ENCODE results near the gene FN3KRP. TPM values are rescaled to one million over a fixed set of nuclear protein-coding genes. Genes with fewer than 3 reads are reported as not detected.

Gene FN3KRP
- total and polyA plus RNA-seq, 2 of the 13 experiments (the other 11 are each of a cell fraction or from before 2014, with no cell fraction given), result 22.4 to 28.2 TPM

- TF ChIP-seq ZNF597 (CRISPR knock-in tag; IDR thresholded peaks at IDR 0.05), result no peak
- no peak for TF ChIP-seq HNRNPLL (IDR thresholded peaks at IDR 0.05; ENCODE audit: low read depth, low read length, poor library complexity, severe bottlenecking)
- TF ChIP-seq KLF12 (CRISPR knock-in tag; IDR thresholded peaks at IDR 0.05; ENCODE audit: borderline replicate concordance), result no peak
- TF ChIP-seq HOXA7 (CRISPR knock-in tag; IDR thresholded peaks at IDR 0.05), result no peak
- peak; percentile 61 for TF ChIP-seq ZNF883 (CRISPR knock-in tag; IDR thresholded peaks at IDR 0.05; ENCODE audit: not compliant biosample characterization)
- no peak for TF ChIP-seq TAF1 (CRISPR knock-in tag; IDR thresholded peaks at IDR 0.05)
- peak; percentile 77 for TF ChIP-seq ZFX (CRISPR knock-in tag; IDR thresholded peaks at IDR 0.05; ENCODE audit: low read depth)
- peak; percentile 56; the same call in 1 of the 2 replicates for TF ChIP-seq IRF9 (CRISPR knock-in tag; IDR thresholded peaks at IDR 0.05; ENCODE audit: borderline replicate concordance)
- 0 out of 2 replicates have a peak, but pooled peaks have one; percentile 3 for TF ChIP-seq TOPORS (CRISPR knock-in tag; IDR thresholded peaks at IDR 0.05)
- TF ChIP-seq, protein P1, sequence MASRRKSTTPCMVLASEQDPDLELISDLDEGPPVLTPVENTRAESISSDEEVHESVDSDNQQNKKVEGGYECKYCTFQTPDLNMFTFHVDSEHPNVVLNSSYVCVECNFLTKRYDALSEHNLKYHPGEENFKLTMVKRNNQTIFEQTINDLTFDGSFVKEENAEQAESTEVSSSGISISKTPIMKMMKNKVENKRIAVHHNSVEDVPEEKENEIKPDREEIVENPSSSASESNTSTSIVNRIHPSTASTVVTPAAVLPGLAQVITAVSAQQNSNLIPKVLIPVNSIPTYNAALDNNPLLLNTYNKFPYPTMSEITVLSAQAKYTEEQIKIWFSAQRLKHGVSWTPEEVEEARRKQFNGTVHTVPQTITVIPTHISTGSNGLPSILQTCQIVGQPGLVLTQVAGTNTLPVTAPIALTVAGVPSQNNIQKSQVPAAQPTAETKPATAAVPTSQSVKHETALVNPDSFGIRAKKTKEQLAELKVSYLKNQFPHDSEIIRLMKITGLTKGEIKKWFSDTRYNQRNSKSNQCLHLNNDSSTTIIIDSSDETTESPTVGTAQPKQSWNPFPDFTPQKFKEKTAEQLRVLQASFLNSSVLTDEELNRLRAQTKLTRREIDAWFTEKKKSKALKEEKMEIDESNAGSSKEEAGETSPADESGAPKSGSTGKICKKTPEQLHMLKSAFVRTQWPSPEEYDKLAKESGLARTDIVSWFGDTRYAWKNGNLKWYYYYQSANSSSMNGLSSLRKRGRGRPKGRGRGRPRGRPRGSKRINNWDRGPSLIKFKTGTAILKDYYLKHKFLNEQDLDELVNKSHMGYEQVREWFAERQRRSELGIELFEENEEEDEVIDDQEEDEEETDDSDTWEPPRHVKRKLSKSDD (CRISPR knock-in tag; IDR thresholded peaks at IDR 0.05; ENCODE audit: low read depth), result no peak; the same call in 1 of the 2 replicates
- TF ChIP-seq NCOA1 (CRISPR knock-in tag; IDR thresholded peaks at IDR 0.05), result peak; percentile 72; the same call in 1 of the 2 replicates
- TF ChIP-seq, protein P2, sequence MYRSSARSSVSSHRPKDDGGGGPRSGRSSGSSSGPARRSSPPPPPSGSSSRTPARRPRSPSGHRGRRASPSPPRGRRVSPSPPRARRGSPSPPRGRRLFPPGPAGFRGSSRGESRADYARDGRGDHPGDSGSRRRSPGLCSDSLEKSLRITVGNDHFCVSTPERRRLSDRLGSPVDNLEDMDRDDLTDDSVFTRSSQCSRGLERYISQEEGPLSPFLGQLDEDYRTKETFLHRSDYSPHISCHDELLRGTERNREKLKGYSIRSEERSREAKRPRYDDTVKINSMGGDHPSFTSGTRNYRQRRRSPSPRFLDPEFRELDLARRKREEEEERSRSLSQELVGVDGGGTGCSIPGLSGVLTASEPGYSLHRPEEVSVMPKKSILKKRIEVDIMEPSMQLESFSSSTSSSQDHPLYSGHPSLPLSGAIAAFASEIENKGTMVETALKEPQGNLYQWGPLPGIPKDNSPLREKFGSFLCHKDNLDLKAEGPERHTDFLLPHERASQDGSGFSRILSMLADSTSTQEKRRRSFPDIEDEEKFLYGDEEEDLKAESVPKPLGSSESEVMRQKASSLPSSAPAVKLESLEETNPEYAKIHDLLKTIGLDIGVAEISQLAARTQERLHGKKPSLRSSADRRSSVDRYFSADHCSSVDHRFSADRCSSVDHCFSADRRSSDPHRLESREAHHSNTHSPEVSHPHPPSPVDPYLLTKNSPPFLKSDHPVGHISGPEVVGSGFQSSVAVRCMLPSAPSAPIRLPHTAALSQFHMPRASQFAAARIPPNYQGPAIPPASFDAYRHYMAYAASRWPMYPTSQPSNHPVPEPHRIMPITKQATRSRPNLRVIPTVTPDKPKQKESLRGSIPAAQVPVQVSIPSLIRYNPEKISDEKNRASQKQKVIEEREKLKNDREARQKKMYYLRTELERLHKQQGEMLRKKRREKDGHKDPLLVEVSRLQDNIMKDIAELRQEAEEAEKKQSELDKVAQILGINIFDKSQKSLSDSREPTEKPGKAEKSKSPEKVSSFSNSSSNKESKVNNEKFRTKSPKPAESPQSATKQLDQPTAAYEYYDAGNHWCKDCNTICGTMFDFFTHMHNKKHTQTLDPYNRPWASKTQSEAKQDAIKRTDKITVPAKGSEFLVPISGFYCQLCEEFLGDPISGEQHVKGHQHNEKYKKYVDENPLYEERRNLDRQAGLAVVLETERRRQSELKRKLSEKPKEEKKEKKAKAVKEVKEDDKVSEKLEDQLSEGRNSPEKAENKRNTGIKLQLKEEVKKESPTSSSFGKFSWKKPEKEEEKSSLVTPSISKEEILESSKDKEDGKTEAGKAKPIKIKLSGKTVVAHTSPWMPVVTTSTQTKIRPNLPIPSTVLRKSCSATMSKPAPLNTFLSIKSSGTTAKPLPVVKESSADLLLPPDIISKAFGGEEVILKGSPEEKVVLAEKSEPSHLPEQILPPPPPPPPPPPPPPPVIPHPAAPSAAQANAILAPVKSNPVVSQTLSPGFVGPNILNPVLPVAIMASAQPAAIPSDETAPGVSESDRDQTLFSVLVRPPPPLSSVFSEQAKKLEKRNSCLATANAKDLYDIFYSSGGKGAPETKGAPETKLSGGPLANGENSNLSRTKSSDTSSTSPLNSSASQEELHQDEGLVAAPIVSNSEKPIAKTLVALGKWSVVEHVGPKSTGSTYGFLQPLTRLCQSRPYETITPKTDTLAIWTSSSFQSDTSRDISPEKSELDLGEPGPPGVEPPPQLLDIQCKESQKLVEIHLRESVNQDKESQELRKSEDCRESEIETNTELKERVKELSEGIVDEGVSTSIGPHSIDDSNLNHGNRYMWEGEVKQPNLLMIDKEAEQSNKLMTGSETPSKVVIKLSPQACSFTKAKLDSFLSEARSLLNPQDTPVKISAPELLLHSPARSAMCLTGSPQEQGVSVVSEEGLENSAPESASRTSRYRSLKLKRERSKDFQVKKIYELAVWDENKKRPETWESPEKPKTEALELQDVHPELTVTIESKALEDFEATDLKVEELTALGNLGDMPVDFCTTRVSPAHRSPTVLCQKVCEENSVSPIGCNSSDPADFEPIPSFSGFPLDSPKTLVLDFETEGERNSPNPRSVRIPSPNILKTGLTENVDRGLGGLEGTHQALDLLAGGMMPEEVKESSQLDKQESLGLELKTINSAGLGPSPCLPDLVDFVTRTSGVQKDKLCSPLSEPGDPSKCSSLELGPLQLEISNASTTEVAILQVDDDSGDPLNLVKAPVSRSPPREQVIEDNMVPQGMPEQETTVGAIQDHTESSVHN (CRISPR knock-in tag; IDR thresholded peaks at IDR 0.05), result no peak
- TF ChIP-seq, protein P3, sequence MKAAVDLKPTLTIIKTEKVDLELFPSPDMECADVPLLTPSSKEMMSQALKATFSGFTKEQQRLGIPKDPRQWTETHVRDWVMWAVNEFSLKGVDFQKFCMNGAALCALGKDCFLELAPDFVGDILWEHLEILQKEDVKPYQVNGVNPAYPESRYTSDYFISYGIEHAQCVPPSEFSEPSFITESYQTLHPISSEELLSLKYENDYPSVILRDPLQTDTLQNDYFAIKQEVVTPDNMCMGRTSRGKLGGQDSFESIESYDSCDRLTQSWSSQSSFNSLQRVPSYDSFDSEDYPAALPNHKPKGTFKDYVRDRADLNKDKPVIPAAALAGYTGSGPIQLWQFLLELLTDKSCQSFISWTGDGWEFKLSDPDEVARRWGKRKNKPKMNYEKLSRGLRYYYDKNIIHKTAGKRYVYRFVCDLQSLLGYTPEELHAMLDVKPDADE (CRISPR knock-in tag; IDR thresholded peaks at IDR 0.05), result no peak
These were observed 24.6 kb downstream of the FN3KRP start (continued) for GRCh38 chr17:82740906-82741759.
